Renal cortex interstitium (tissue), 11 donors: ENCODE results near the gene CLSTN3. TPM values are rescaled to one million over a fixed set of nuclear protein-coding genes. Genes with fewer than 3 reads are reported as not detected.
"Not testable (repeated sequence)": the region's sequence is repeated elsewhere in the genome, so short reads cannot be mapped to it uniquely, and the experiment has no call there.

Source experiments
- DNase-seq, 11 donors: peaks; one replicate each; pipeline ENCODE4 v3.0.0-alpha.2; 2013; ENCODE audit warnings: low read depth in 9 of 11, low spot score in 4 of 11; ENCODE audit errors: extremely low read depth in 1 of 11
- polyA plus RNA-seq, 3 donors: library from polyadenylated mRNA; unstranded; fragments of 120-200 nt; gene quantifications; one replicate each; pipeline ENCODE4 v1.2.1, GENCODE V29; 2013; ENCODE audit not compliant: insufficient read length in 3 of 3

CLSTN3 gene
- polyA plus RNA-seq, 3 donors, result 93.0 to 112 (median 106) TPM

- DNase-seq, result no peak
Measured at GRCh38 chr12:7160183-7160582, 30.0 kb downstream of the CLSTN3 start.

GRCh38 chr12:7161327-7161726, 31.2 kb downstream of the CLSTN3 start:
- no peak for DNase-seq

GRCh38 chr12:7161811-7162210, 31.6 kb downstream of the CLSTN3 start:
- no peak for DNase-seq

GRCh38 chr12:7162691-7163114, 32.5 kb downstream of the CLSTN3 start:
- DNase-seq, result peak in 8 of 11 donors; percentile 7 to 38 (median 20)

- DNase-seq, result no peak
Measured at GRCh38 chr12:7169951-7170350, 39.8 kb downstream of the CLSTN3 start.

- DNase-seq, result no peak
Measured at GRCh38 chr12:7171854-7172253, 41.7 kb downstream of the CLSTN3 start.

GRCh38 chr12:7175493-7175892, 45.3 kb downstream of the CLSTN3 start:
- no peak for DNase-seq

- no peak for DNase-seq
Measured at GRCh38 chr12:7176595-7176994, 46.4 kb downstream of the CLSTN3 start.

- no peak for DNase-seq
Measured at GRCh38 chr12:7178481-7178880, 48.3 kb downstream of the CLSTN3 start.

- no peak for DNase-seq
Measured at GRCh38 chr12:7180685-7181084, 50.5 kb downstream of the CLSTN3 start.

GRCh38 chr12:7186058-7186457, 55.9 kb downstream of the CLSTN3 start:
- DNase-seq, result not testable (repeated sequence)

GRCh38 chr12:7188562-7189397, 58.6 kb downstream of the CLSTN3 start:
- DNase-seq, result peak in 10 of 11 donors; percentile 20 to 56 (median 38)

GRCh38 chr12:7189398-7190267, 59.5 kb downstream of the CLSTN3 start, which contains the start of gene PEX5:
PEX5 (plus strand) TSS chr12:7189686; CDS start chr12:7190378, 692 bp downstream.
- DNase-seq, result peak; percentile 75 to 94 (median 89)

- DNase-seq, result peak in 7 of 11 donors; percentile 3 to 15 (median 13)
Measured at GRCh38 chr12:7190268-7191055, 60.3 kb downstream of the CLSTN3 start.

GRCh38 chr12:7193674-7194073, 63.5 kb downstream of the CLSTN3 start:
- no peak for DNase-seq

- no peak for DNase-seq
Measured at GRCh38 chr12:7197841-7198240, 67.7 kb downstream of the CLSTN3 start.

GRCh38 chr12:7203109-7203508, 72.9 kb downstream of the CLSTN3 start:
- no peak for DNase-seq

- DNase-seq, result no peak
Measured at GRCh38 chr12:7205091-7205490, 74.9 kb downstream of the CLSTN3 start.

- DNase-seq, result no peak
Measured at GRCh38 chr12:7206691-7207090, 76.5 kb downstream of the CLSTN3 start.
